Panc1 (cell line): Measurements from ENCODE around the gene MS4A5.

ENCODE experiments used
- CTCF ChIP-seq: fragments of 450-650 bp; IDR thresholded peaks from 2 replicates; pipeline ENCODE4 v1.5.1; 2017; ENCODE audit warnings: mild to moderate bottlenecking
- POLR2AphosphoS5 ChIP-seq: IDR thresholded peaks from 2 replicates; pipeline ENCODE4 v1.6.1; 2012; ENCODE audit warnings: mild to moderate bottlenecking, low read depth, low read length, moderate library complexity
- REST ChIP-seq, 2 experiments: IDR thresholded peaks; 2 replicates each; pipeline ENCODE4 v1.6.1; 2011 to 2012; ENCODE audit warnings: low read depth in 2 of 2, control low read depth in 1 of 2, low read length in 1 of 2, mild to moderate bottlenecking in 1 of 2, moderate library complexity in 1 of 2; ENCODE audit not compliant: insufficient read depth in 1 of 2
- SIN3A ChIP-seq: IDR thresholded peaks from 2 replicates; pipeline ENCODE4 v1.6.1; 2012; ENCODE audit warnings: low read depth, mild to moderate bottlenecking, low read length, moderate library complexity, borderline replicate concordance; ENCODE audit not compliant: insufficient read depth
- TCF7L2 ChIP-seq: IDR thresholded peaks from 2 replicates; pipeline ENCODE4 v1.6.1; 2011; ENCODE audit warnings: mild to moderate bottlenecking, low read depth, low read length, inconsistent platforms

- no peak for TF ChIP-seq REST (IDR thresholded peaks at IDR 0.05; ENCODE audit: insufficient read depth in 1 of 2, low read depth in 2 of 2, low read length in 1 of 2)
- TF ChIP-seq CTCF, result no peak
- TF ChIP-seq SIN3A, result no peak
- no peak for TF ChIP-seq POLR2AphosphoS5
- no peak for TF ChIP-seq TCF7L2
Observed at GRCh38 chr11:60447070-60447469, 17.7 kb downstream of the MS4A5 start.
